K562 (cell line): ENCODE data around the gene SLAMF8. TPM values are rescaled to one million over a fixed set of nuclear protein-coding genes. Genes with fewer than 3 reads are reported as not detected.

Experiments
- ATAC-seq: fragments of 200-7000 bp; cut with Tn5 transposase; 3 replicates; pipeline ENCODE4 v1.9.1; 2020; ENCODE audit warnings: moderate library complexity
- BruUV-seq: library from RNA; stranded (reverse); fragments of 400-500 nt; replicated peaks from 2 replicates; lab custom pipeline; 2021; lab: Mats Ljungman, UMichigan
- CTCF ChIA-PET: fragments of 300-600 bp; formaldehyde crosslinking; extraction: SDS; loops from one replicate; lab custom pipeline; 2021; ENCODE audit warnings: low intra/inter-chr PET ratio; lab: Yijun Ruan, JAX
- POLR2A ChIA-PET: fragments of 300-600, 350-650 bp; sonication (Branson Sonifier 250); formaldehyde crosslinking; extraction: SDS; loops from one replicate; lab custom pipeline; 2021; ENCODE audit warnings: antibody characterized with exemption, inconsistent platforms; lab: Yijun Ruan, JAX
- DNase-seq, 4 experiments: peaks; one replicate each; pipeline versions ENCODE4 v3.0.0 to v3.0.0-alpha.2; 2011 to 2018; ENCODE audit warnings: low spot score in 3 of 4, mixed read lengths in 3 of 4; ENCODE audit errors: extremely low read depth in 1 of 4
- FAIRE-seq: peaks from 2 replicates; lab custom pipeline; 2011; peaks lifted over from hg19 to GRCh38; lab: Jason Lieb, UNC
- H2AFZ ChIP-seq: 2 replicates; pipeline ENCODE4 v1.6.0; 2011; ENCODE audit warnings: low read depth, low read length, control low read depth, inconsistent platforms
- H3K27ac ChIP-seq: fragments of 200-600 bp; 3 replicates; pipeline ENCODE4 v1.8.0; 2011; ENCODE audit warnings: low read depth, mild to moderate bottlenecking, control low read depth, inconsistent platforms, low read length, moderate library complexity, mixed read lengths; ENCODE audit errors: extremely low read depth
- H3K27me3 ChIP-seq, 2 experiments: fragments of 300-600 bp in 1 of 2; 2 replicates in 1 of 2; 3 replicates in 1 of 2; pipeline versions ENCODE4 v1.6.0 to v1.8.0; 2011; ENCODE audit warnings: inconsistent platforms in 2 of 2, low read length in 2 of 2, mild to moderate bottlenecking in 1 of 2, mixed read lengths in 1 of 2, moderate library complexity in 1 of 2; ENCODE audit not compliant: control insufficient read depth in 2 of 2, insufficient read depth in 2 of 2
- H3K36me3 ChIP-seq: fragments of 300-600 bp; 3 replicates; pipeline ENCODE4 v1.8.0; 2011; ENCODE audit warnings: mild to moderate bottlenecking, low read length, inconsistent platforms; ENCODE audit not compliant: control insufficient read depth, insufficient read depth
- H3K4me1 ChIP-seq, 2 experiments: fragments of 200-600 bp in 1 of 2; replicated peaks in 1 of 2; 2 replicates in 1 of 2; 3 replicates in 1 of 2; pipeline versions ENCODE4 v1.5.1 to v1.8.0; 2011; ENCODE audit warnings: inconsistent platforms in 2 of 2, low read length in 2 of 2, mild to moderate bottlenecking in 1 of 2, mixed read lengths in 1 of 2, moderate library complexity in 1 of 2; ENCODE audit not compliant: control insufficient read depth in 2 of 2, insufficient read depth in 2 of 2
- H3K4me2 ChIP-seq: 2 replicates; pipeline ENCODE4 v1.6.1; 2011; ENCODE audit warnings: low read length, control low read depth, inconsistent platforms, mixed read lengths; ENCODE audit not compliant: insufficient read depth
- H3K4me3 ChIP-seq: fragments of 200-600 bp; sonication (generic), shearing (Covaris generic); 2 replicates; pipeline ENCODE4 v1.5.1; 2016; ENCODE audit warnings: control low read depth, inconsistent platforms
- H3K79me2 ChIP-seq: fragments of 200-600 bp; 3 replicates; pipeline ENCODE4 v1.8.0; 2011; ENCODE audit warnings: low read length, inconsistent platforms; ENCODE audit not compliant: control insufficient read depth, insufficient read depth
- H3K9ac ChIP-seq, 2 experiments: 2 replicates each; pipeline versions ENCODE4 v1.6.0 to v1.6.1; 2011; ENCODE audit warnings: low read depth in 2 of 2, low read length in 2 of 2, control low read depth in 1 of 2, inconsistent platforms in 1 of 2, mild to moderate bottlenecking in 1 of 2, mixed read lengths in 1 of 2; ENCODE audit not compliant: insufficient read depth in 1 of 2
- H3K9me1 ChIP-seq: one replicate; pipeline ENCODE4 v1.6.0; 2011; ENCODE audit warnings: inconsistent platforms, mild to moderate bottlenecking, low read length, moderate library complexity; ENCODE audit not compliant: control insufficient read depth, insufficient read depth
- H3K9me3 ChIP-seq: replicated peaks from 2 replicates; pipeline ENCODE4 v1.5.1; 2011; ENCODE audit warnings: low read depth, low read length, inconsistent platforms; ENCODE audit not compliant: control insufficient read depth, insufficient read depth
- H4K20me1 ChIP-seq: replicated peaks from 2 replicates; pipeline ENCODE4 v1.6.1; 2011; ENCODE audit warnings: low read length, inconsistent platforms, mixed read lengths; ENCODE audit not compliant: control insufficient read depth, insufficient read depth
- ARHGAP35 ChIP-seq: fragments of 450-650 bp; IDR thresholded peaks from 2 replicates; pipeline ENCODE4 v1.6.1; 2018; ENCODE audit not compliant: partially characterized antibody
- BCOR ChIP-seq: fragments of 450-650 bp; IDR thresholded peaks from 2 replicates; pipeline ENCODE4 v1.6.1; 2016
- EHMT2 ChIP-seq: fragments of 450-650 bp; IDR thresholded peaks from 2 replicates; pipeline ENCODE4 v1.6.1; 2018; ENCODE audit warnings: antibody characterized with exemption
- FOS ChIP-seq: IDR thresholded peaks from 3 replicates; pipeline ENCODE4 v1.6.1; 2011; ENCODE audit not compliant: insufficient read length; ENCODE audit errors: extremely low read depth
- GATAD2A ChIP-seq: fragments of 450-650 bp; IDR thresholded peaks from 2 replicates; pipeline ENCODE4 v1.6.1; 2017
- GTF2E2 ChIP-seq: fragments of 200-800 bp; sonication (Bioruptor generic); IDR thresholded peaks from 2 replicates; pipeline ENCODE4 v1.6.1; 2016; ENCODE audit warnings: missing genetic modification characterization, missing compliant biosample characterization
- HDAC2 ChIP-seq: fragments of 450-650 bp; IDR thresholded peaks from 2 replicates; pipeline ENCODE4 v1.6.1; 2016; ENCODE audit warnings: mild to moderate bottlenecking
- HMG20B ChIP-seq: fragments of 250-450 bp; sonication (Bioruptor Pico); IDR thresholded peaks from 2 replicates; pipeline ENCODE4 v1.5.0; 2021; ENCODE audit warnings: mild to moderate bottlenecking
- IRF9 ChIP-seq: fragments of 450-650 bp; IDR thresholded peaks from 2 replicates; pipeline ENCODE4 v1.6.1; 2016; ENCODE audit warnings: missing biosample characterization, missing genetic modification characterization
- JUND ChIP-seq, 2 experiments: IDR thresholded peaks; 2 replicates in 1 of 2; 3 replicates in 1 of 2; pipeline ENCODE4 v1.6.1; 2011; ENCODE audit warnings: borderline replicate concordance in 2 of 2, low read depth in 2 of 2, low read length in 2 of 2, improper control_type of control experiment in 1 of 2, missing biosample characterization in 1 of 2, missing genetic modification characterization in 1 of 2, missing genetic modification reagents in 1 of 2
- KAT7 ChIP-seq: sonication (generic); formaldehyde crosslinking; IDR thresholded peaks from 2 replicates; pipeline ENCODE4 v1.8.0; 2022; ENCODE audit warnings: missing genetic modification reagents, mild to moderate bottlenecking, borderline replicate concordance
- KAT8 ChIP-seq: fragments of 450-650 bp; IDR thresholded peaks from 2 replicates; pipeline ENCODE4 v1.6.1; 2016; ENCODE audit warnings: low read depth, mild to moderate bottlenecking
- NR4A1 ChIP-seq, 2 experiments: fragments of 250-450 bp in 1 of 2; fragments of 450-650 bp in 1 of 2; sonication (Bioruptor Pico) in 1 of 2; IDR thresholded peaks; 2 replicates each; pipeline versions ENCODE4 v1.4.0 to v1.6.1; 2016 to 2020; ENCODE audit warnings: mild to moderate bottlenecking in 2 of 2, missing compliant biosample characterization in 1 of 2, missing genetic modification characterization in 1 of 2, moderate library complexity in 1 of 2
- POLR2B ChIP-seq: fragments of 450-650 bp; IDR thresholded peaks from 2 replicates; pipeline ENCODE4 v1.6.1; 2018; ENCODE audit warnings: low read depth; ENCODE audit not compliant: partially characterized antibody
- PPARD ChIP-seq: fragments of 250-450 bp; sonication (Bioruptor Pico); IDR thresholded peaks from 2 replicates; pipeline ENCODE4 v1.8.0; 2022; ENCODE audit warnings: inconsistent platforms, mild to moderate bottlenecking, moderate library complexity
- PRMT5 ChIP-seq: sonication (generic); formaldehyde crosslinking; IDR thresholded peaks from 2 replicates; pipeline ENCODE4 v1.5.0; 2020; ENCODE audit warnings: missing genetic modification reagents
- SMARCA4 ChIP-seq: fragments of 450-650 bp; IDR thresholded peaks from 2 replicates; pipeline ENCODE4 v1.6.1; 2016
- ZFPM2 ChIP-seq: fragments of 250-450 bp; sonication (Bioruptor Pico); IDR thresholded peaks from 2 replicates; pipeline ENCODE4 v1.5.1; 2022; ENCODE audit warnings: mild to moderate bottlenecking
- WGBS: fragments of 100-300 bp; shearing (Covaris generic); methylation state at CpG from one replicate; pipeline ENCODE4 v1.1.6; 2016; ENCODE audit warnings: low coverage, mixed read lengths; ENCODE audit not compliant: insufficient coverage; ENCODE audit errors: missing lambda C conversion rate; 5-methylcytosine and 5-hydroxymethylcytosine counted together
- in situ Hi-C: fragments of 300-500 bp; cut with MboI; formaldehyde crosslinking; loops from 4 replicates; pipeline ENCODE4 v1.15.0; 2018; ENCODE audit warnings: inconsistent platforms, mixed read lengths
- intact Hi-C: fragments of 100-400 bp; cut with micrococcal nuclease; formaldehyde crosslinking; loops from 2 replicates; pipeline ENCODE4 v1.14.2; 2022
- polyA plus RNA-seq, 8 experiments: library from polyadenylated mRNA; depleted of rRNA in 4 of 8; stranded (reverse) in 5 of 8; unstranded in 3 of 8; fragments of >200 nt; fragmentation: Nextera tagmentation in 2 of 8; fragmentation: Illumina TruSeq in 1 of 8; extraction: Ambion mirVana in 2 of 8; extraction: Trizol in 1 of 8; gene quantifications; 2 replicates each; pipeline versions ENCODE4 v1.2.1 to v1.2.3, GENCODE V29; 2011 to 2014; ENCODE audit warnings: inconsistent platforms in 1 of 8, missing spikeins in 1 of 8
- total RNA-seq, 7 experiments: library from RNA; depleted of rRNA in 6 of 7; stranded (reverse); fragments of >200 nt in 6 of 7; fragmentation: Illumina TruSeq in 2 of 7; extraction: Trizol in 2 of 7; gene quantifications; 2 replicates each; pipeline versions ENCODE4 v1.2.1 to v1.2.3, GENCODE V29; 2011 to 2021; ENCODE audit warnings: low replicate concordance in 1 of 7
- TF ChIP-seq, protein P1 (sequence below): fragments of 250-450 bp; sonication (Bioruptor Pico); IDR thresholded peaks from 2 replicates; pipeline ENCODE4 v1.5.0; 2021
- TF ChIP-seq, protein P2 (sequence below): fragments of 250-450 bp; sonication (Bioruptor Pico); IDR thresholded peaks from 2 replicates; pipeline ENCODE4 v1.5.1; 2021; ENCODE audit warnings: mild to moderate bottlenecking

SLAMF8 gene
- total and polyA plus RNA-seq, 9 of the 15 experiments (the other 6 are each of a cell fraction or from before 2014, with no cell fraction given): not detected

DNA sequence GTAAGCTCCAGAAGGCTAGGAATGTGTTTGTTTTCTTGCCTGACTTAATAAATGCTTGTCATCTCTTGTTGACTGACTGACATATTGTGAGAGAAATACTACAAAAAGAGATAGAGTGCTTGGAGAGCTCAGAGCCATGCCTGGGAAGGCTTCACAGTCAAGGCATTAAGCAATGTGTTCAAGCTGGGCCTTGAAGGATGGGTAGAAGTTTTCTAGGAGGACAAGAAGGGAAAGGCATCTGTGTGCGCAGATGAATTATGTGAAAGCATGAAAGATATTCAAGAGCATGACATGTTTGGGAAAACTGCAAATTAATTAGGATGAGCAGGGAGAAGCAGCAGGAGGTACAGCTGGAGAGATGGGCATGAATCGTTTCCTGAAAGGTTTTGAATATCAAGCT, 5.6 kb downstream of the SLAMF8 start (continued):
- TF ChIP-seq JUND (IDR thresholded peaks at IDR 0.05; ENCODE audit: borderline replicate concordance, low read depth, low read length) (no peak), JUND (tag; IDR thresholded peaks at IDR 0.05; ENCODE audit: borderline replicate concordance, low read depth, low read length) (no peak), HDAC2 (no peak)

GRCh38 chr1:159835356-159835755, 8.7 kb downstream of the SLAMF8 start:
- Histone ChIP-seq H2AFZ (no peak overlapping the region), H3K27me3 (peaks cover 8 to 31% of the 10 kb centered on the region in 2 experiments; a peak in 4 of 5 replicates), H3K9me3 (no peaks in the 10 kb centered on the region), H3K4me3 (no peak overlapping the region), H3K27ac (no peak overlapping the region), H3K9ac (no peak overlapping the region), H3K9me1 (no peaks in the 10 kb centered on the region), H3K79me2 (no peaks in the 10 kb centered on the region), H4K20me1 (no peaks in the 10 kb centered on the region), H3K36me3 (no peaks in the 10 kb centered on the region), H3K4me1 (peaks cover 0 to 3% of the 10 kb centered on the region in 2 experiments; a peak in 1 of 5 replicates), H3K4me2 (no peak overlapping the region)
- intact Hi-C loops: loop anchor here (10.0 kb wide), 1 partner anchor 89 kb away; the partner anchor contains the start of gene TAGLN2
- no TSS peak for BruUV-seq
- FAIRE-seq (no peak), DNase-seq (no peak), ATAC-seq (no peak)
- CTCF ChIA-PET: interaction anchor here (0.7 to 2.7 kb wide), 2 partner anchors 55 to 57 kb away, joined by 4 to 14 read pairs; no protein-coding TSS in a partner anchor
- 0% methylated on average over 3 of the region's 3 CpGs for WGBS
- in situ Hi-C loops: no loop called here
- POLR2A ChIA-PET: no interaction called here
- TF ChIP-seq ZFPM2 (CRISPR knock-in tag) (no peak), ARHGAP35 (no peak), NR4A1 (CRISPR knock-in tag; IDR thresholded peaks at IDR 0.05) (no peak), NR4A1 (tag; IDR thresholded peaks at IDR 0.05) (no peak), KAT8 (no peak), HMG20B (CRISPR knock-in tag) (no peak), FOS (no peak), IRF9 (tag) (no peak), SMARCA4 (no peak), GATAD2A (no peak), BCOR (no peak), GTF2E2 (no peak), EHMT2 (no peak), PRMT5 (no peak), PPARD (CRISPR knock-in tag) (no peak), POLR2B (no peak), KAT7 (no peak)
- TF ChIP-seq, protein P1, sequence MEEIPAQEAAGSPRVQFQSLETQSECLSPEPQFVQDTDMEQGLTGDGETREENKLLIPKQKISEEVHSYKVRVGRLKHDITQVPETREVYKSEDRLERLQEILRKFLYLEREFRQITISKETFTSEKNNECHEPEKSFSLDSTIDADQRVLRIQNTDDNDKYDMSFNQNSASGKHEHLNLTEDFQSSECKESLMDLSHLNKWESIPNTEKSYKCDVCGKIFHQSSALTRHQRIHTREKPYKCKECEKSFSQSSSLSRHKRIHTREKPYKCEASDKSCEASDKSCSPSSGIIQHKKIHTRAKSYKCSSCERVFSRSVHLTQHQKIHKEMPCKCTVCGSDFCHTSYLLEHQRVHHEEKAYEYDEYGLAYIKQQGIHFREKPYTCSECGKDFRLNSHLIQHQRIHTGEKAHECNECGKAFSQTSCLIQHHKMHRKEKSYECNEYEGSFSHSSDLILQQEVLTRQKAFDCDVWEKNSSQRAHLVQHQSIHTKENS (CRISPR knock-in tag): no peak
- TF ChIP-seq, protein P2, sequence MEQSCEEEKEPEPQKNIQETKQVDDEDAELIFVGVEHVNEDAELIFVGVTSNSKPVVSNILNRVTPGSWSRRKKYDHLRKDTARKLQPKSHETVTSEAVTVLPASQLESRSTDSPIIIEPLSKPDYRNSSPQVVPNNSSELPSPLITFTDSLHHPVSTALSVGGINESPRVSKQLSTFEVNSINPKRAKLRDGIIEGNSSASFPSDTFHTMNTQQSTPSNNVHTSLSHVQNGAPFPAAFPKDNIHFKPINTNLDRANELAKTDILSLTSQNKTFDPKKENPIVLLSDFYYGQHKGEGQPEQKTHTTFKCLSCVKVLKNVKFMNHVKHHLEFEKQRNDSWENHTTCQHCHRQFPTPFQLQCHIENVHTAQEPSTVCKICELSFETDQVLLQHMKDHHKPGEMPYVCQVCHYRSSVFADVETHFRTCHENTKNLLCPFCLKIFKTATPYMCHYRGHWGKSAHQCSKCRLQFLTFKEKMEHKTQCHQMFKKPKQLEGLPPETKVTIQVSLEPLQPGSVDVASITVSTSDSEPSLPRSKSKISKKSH (CRISPR knock-in tag): no peak
